ENCODE results near the gene LIPC.

Gene LIPC

DNA sequence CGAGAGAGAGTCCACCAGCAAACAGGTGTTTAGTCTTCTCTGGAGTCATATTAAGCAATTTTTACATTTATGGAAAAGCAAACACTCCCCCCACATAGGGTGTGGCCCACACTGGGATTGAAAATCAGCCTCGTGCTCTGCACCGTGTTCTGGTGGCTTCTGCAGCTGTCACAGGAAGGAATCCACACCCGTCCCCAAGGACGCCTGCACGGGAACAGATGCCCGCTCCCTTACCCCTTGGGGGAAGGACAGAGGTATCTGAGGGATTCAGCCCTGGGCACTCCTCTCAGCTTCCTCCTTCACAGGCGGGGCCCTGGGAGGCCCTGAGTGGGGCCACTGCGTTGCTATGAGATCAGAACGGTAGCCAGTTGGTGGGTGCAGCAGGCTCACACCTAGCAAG is 27.8 kb downstream of the LIPC start:
- DNase-seq = no peak

GRCh38 chr15:58460116-58460790 is 28.5 kb downstream of the LIPC start:
- no peak for DNase-seq

DNA sequence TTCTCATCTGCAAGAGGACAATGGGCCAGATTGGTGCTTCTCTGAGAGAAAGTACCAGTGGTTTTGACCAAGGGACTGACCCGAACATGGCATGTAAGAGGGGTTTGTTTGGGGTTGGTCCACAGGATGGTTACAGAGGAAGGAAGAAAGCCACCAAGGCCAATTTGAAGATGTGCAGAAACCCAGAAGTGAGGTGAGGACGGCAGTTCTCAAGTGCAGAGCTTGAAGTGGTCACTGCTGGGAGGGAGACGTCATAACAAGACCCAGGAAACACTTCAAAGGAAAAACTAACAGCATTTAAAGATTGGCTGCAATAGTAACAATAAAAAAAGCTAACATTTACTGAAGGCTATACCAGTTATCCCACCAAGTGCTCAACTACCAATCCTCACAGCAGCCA is 29.1 kb downstream of the LIPC start:
- DNase-seq = no peak

- DNase-seq = no peak
These were observed 30.8 kb downstream of the LIPC start for GRCh38 chr15:58462547-58462946.

- no peak for DNase-seq
These were observed 31.3 kb downstream of the LIPC start for GRCh38 chr15:58462973-58463663.

DNA sequence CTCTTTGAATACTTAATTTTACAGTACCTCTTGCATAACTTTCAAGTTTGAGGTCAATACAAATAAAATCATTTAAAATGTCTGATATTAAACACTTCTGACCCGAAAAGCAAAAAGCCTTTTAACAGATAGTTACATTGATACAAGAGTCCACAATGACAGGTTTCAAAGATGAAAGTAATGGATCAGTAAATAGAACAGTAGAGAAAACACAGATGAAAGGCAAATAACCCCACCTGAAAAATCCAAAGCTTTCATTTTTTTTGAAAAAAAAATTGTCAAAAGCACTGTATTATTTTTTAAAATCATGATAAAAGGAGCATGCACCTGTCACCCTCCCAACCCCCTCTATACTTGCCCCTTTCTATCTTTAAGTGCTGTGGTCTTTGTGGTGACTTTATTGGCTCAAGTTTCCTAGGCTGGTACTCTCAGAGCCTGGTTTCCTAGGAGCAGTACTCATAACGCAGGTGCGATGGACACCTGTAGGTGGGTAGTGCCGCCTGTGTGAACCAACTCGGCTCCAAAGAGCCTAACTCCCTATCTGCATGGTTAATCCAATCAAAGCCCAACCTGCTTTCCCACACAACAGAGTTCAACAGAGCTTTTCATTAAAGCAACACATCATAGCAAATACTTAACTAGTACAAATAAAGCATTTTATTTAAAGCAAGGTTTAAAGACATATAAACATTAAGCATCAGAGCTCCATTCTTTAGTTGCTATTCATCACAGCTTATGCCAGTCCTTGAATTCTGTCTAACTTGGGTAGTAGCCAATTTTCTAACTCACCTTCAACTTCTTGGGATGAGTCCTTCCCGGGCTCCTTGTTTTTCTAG is 32.2 kb downstream of the LIPC start:
- no peak for DNase-seq

DNA sequence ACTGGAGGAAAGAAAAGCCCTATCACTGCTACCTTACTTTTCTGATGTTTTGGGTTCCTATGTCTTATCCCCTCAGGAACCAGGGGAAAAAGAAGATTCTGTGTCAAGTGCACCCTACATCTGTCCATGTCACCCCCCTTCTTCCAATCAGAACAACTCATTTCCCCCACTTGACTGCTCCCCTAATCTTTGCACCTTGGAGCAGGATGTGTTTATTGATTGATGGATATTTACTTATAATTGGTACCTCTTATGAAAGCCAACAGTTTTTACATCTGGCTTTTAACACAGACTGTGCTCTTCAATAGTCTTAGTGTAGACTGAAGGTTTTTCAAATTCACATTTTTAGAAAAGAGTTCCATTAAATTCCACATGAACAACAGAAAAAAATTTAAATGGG is 33.3 kb downstream of the LIPC start:
- DNase-seq = no peak

GRCh38 chr15:58465866-58466517 is 34.2 kb downstream of the LIPC start:
- DNase-seq = no peak

GRCh38 chr15:58466566-58466965 is 34.8 kb downstream of the LIPC start:
- no peak for DNase-seq

DNA sequence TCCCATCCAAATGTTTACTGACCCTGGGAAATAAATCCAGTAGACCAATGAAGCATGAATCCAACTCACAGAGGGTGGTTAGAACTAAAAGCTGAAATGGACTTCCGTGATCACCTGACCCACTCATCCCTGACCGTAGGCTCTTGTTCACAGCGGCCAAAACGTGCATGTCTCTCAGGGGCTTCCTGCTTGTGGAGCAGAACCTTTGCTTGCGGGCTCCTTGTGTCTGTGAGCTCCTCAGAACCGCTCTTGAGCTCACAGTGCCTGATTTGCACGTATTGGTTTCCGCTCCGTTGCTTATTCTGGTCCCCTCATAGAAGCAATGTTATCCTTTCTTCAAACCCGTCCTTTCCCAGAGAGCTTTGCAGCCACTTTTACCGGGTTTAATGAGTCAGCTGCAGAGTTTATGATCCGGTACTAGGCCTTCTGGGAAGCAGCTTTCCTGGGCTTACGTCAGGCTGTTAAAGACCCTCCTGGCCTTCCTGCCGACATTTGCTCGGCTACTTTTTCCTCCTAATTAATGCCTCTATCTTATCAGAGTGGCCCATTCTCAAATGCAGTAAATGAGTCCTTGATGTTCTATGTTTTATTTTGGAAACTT is 35.4 kb downstream of the LIPC start:
- no peak for DNase-seq

DNA sequence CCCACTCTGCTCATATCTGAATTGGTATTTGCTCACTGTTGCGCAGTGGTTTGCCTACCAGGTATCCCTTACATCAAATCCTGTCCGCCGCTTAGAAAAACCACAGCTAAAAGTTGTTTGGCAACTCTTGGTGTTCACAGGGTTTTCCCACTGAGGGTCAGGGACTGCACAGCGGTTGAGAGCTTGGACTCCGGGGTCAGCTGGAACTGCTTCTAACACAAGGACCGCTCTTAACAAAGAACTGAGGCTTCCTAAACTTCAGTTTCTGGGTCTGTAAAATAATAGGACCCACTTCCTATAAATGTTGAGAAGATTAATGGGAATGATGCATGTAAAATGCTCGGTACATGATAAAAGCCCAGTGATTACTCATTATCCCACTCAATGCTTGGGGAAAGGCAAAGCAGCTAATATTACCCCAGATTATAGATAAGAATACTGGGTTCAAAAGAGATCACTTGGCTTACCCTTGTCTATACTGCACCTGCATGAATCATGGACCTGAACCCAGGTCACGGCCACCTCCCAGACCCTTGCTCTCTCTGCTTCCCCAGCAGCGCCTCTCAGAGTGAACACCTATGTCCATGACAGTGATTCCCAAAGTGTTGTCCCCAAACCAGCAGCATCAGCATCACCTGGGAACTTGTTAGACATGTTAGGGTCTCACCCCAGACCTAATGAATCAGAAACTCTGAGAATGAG is 36.1 kb downstream of the LIPC start:
- no peak for DNase-seq

DNA sequence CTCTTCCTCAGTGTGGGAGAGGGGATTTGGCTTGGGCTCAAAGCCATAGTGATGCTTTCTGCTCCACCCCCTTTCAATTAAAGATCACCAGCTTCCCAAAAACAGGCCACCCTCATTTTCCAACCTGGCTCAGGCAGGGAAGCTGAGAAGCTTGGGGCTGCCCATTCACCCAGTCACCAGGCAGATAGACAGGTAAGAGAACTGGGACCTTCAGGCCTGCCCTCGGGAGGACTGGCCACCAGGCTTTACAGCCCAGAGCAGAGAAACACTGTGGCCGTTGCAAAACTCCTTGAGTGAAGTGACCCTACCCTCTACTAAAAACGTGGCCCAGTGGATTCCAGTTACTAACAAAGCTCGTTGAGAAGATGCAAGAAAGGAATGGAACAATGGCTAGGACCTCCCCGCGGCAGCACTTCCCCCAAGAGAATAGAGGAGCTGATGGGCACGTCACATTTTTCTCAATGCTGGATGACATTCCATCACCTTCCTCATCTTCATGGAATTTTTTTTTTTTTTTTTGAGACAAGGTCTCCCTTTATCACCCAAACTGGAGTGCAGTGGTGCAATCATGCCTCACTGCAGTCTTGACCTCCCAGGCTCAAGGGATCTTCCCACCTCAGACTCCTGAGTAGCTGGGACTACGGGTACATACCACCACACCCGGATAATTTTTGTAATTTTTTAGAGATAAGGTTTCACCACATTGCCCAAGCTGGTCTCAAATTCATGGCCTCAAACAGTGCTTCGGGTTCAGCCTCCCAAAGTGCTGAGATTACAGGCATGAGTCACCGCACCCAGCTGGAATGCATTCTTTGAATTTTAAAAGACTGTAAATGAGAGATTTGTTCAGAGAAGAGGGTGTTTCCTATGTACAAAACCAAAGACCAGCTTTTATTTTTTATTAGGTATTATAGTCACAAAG is 37.9 kb downstream of the LIPC start:
- no peak for DNase-seq

- no peak for DNase-seq
These were observed 39.6 kb downstream of the LIPC start for GRCh38 chr15:58471348-58471747.

DNA sequence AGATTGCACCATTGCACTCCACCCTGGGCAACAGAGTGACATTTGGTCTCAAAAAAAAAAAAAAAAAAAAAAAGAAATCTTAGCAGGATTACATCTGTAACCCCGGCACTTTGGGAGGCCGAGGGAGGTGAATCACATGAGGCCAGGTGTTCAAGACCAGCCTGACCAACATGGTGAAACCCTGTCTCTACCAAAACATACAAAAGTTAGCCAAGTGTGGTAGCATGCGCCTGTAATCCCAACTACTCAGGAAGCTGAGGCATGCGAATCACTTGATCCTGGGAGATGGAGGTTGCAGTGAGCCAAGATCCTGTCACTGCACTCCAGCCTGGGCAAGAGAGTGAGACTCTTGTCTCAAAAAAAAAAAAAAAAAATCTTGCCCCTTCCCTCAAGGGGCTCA is 40.4 kb downstream of the LIPC start:
- no peak for DNase-seq

GRCh38 chr15:58472821-58473581 is 41.2 kb downstream of the LIPC start:
- DNase-seq = no peak

DNA sequence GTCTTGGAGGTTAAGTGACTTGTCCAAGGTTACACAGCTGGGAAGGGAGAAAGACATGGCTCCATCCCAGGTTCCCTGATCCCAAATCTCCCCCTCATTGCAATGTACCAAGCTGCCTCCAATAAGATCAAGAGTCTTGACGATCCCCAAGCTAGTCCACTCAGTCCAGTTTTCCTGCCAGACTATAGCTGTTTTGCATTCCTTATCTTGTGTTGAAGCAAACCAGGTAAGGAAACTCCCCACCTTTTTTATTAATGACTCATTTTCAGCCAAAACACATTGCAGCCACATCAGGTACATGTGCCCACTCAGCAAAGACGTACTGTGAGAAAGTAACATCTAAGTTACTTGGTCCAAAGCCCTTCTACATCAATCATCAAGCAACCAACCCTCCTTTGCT is 41.9 kb downstream of the LIPC start:
- no peak for DNase-seq

GRCh38 chr15:58474741-58475323 is 43.0 kb downstream of the LIPC start:
- no peak for DNase-seq

- DNase-seq = peak; percentile 82
These were observed 44.1 kb downstream of the LIPC start for GRCh38 chr15:58475573-58476524.
